Fibroblast of mammary gland (primary cell): ENCODE results near the gene ELF5.

ENCODE experiments used
- DNase-seq: peaks from one replicate; pipeline ENCODE4 v3.0.0-alpha.2; 2010; ENCODE audit warnings: low read depth
- H3K4me3 ChIP-seq: 2 replicates; pipeline ENCODE4 v1.5.1; 2011; ENCODE audit warnings: low read depth, mild to moderate bottlenecking, low read length, moderate library complexity; ENCODE audit not compliant: control insufficient read depth
- CTCF ChIP-seq: conservative IDR thresholded peaks from 2 replicates; pipeline ENCODE4 v1.5.1; 2011; ENCODE audit warnings: low read depth, low read length, inconsistent platforms; ENCODE audit not compliant: control insufficient read depth, insufficient read depth

Gene ELF5

GRCh38 chr11:34478845-34479663 lies 34.5 kb downstream of the ELF5 start:
- no peak overlapping the region for H3K4me3 ChIP-seq
- DNase-seq, result peak; percentile 2
- TF ChIP-seq CTCF, result no peak

- no peak overlapping the region for H3K4me3 ChIP-seq
- no peak for TF ChIP-seq CTCF
- peak; percentile 5 for DNase-seq
Observed at GRCh38 chr11:34476849-34477248, 36.7 kb downstream of the ELF5 start.

GRCh38 chr11:34475656-34476055 lies 37.9 kb downstream of the ELF5 start:
- TF ChIP-seq CTCF, result no peak
- no peak overlapping the region for H3K4me3 ChIP-seq
- DNase-seq, result no peak

- H3K4me3 ChIP-seq, result no peak overlapping the region
- TF ChIP-seq CTCF, result no peak
- no peak for DNase-seq
Observed at GRCh38 chr11:34473603-34474169, 39.9 kb downstream of the ELF5 start.

- TF ChIP-seq CTCF, result peak; percentile 72
- peak; percentile 46 for DNase-seq
Observed at GRCh38 chr11:34468209-34468841, 45.3 kb downstream of the ELF5 start.

GRCh38 chr11:34466802-34467488 lies 46.6 kb downstream of the ELF5 start:
- no peak overlapping the region for H3K4me3 ChIP-seq
- DNase-seq, result peak; percentile 7

More at GRCh38 chr11:34468209-34468841, 45.3 kb downstream of the ELF5 start:
- no peak overlapping the region for H3K4me3 ChIP-seq

More at GRCh38 chr11:34466802-34467488, 46.6 kb downstream of the ELF5 start:
- no peak for TF ChIP-seq CTCF
